NCI-H1417 treated with DMSO at 0.1 percent for 48 hours (cell line): ENCODE data around the gene CLCF1.

Experiments used
- DNase-seq: peaks from one replicate; lab custom pipeline; 2025; lab: John Stamatoyannopoulos, UW

CLCF1 gene

DNA sequence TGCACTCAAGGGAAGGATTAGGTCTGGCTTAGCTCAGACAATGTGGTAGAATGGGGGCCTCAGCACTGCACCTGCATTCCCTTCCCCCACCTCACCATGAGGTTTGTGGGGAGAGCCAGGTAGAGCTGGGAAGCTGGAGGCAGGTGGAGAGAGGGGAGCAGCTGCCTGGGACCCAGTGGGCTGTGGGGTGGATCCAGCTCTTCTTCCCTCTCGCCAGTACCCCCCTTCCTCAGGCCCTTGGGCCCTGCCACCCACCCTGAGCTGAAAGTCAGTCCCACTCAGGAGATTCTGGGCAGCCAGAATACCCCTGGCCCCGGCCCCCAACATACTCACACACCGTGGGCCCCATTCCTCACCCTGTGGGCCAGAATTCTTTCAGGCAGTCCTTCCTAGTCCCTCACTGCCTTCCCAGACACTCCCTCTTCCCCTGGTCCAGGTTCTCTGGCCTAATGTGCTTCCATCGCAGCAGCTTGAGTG is 17.0 kb downstream of the CLCF1 start:
- no peak for DNase-seq

DNA sequence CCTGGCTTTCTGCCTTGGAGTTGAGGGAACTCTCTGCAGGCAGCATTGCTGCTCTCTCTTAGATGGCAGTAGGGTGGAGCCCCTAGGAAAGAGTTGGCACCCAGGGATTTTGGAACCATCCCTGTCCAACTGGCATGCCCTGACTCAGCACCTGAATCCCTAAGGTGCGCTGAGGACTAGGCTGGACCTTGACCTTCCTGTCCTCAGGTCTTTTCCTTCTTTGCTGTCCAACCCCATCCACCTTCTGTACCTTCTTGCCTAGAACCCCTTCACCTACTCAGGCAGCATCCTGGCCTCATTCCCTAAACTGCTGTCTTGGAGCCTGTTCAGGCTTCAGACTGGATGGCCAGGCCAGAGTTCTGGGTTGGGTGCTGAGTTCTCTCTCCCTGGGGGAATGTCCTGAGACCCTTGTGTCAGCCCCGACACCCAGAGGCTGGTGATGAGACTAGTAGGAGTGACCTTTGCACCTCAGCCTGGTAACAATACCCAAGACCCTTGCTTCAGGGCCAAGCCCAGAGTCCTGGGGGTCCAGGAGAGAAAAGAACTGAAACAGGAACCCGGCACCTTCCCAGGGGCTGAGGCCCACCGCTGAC is 17.5 kb downstream of the CLCF1 start:
- DNase-seq, result no peak

DNA sequence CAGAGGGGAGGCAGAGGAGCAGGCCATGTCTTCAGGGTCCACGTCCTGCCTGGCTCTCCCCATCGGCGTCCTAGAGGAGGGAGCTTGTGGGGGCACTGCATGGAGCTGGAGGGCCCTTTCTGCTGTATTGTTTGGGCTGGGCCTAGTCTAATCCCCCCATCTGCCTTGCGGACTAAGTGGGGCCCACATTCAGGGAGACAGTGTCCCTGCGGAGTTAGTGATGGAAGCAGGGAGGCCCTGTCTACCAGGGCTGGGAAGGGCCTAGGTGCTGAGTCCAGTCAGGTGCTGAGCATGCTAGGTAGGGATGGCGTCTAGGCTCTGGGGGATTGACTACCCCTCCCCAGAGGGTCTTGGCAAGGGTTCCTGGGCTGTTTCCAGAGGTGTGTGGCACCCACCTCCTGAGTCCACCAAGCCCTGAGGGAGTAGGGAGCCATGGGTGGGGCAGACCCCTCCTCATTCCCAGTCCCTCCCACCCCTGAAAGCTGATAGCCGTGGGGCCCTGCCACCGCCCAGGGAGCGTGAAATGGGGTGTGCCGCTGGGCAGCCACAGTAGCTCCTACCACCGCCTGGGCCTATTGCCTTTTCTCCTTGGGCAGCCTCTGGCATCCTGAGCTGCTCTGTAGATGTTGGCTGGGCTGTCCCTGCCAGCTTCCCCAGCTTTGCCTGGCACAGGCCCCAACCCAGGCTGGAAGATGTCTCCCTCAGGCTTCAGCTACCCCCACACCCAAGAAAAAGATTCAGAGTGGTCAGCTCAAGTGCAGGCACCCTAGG is 18.2 kb downstream of the CLCF1 start:
- no peak for DNase-seq

DNA sequence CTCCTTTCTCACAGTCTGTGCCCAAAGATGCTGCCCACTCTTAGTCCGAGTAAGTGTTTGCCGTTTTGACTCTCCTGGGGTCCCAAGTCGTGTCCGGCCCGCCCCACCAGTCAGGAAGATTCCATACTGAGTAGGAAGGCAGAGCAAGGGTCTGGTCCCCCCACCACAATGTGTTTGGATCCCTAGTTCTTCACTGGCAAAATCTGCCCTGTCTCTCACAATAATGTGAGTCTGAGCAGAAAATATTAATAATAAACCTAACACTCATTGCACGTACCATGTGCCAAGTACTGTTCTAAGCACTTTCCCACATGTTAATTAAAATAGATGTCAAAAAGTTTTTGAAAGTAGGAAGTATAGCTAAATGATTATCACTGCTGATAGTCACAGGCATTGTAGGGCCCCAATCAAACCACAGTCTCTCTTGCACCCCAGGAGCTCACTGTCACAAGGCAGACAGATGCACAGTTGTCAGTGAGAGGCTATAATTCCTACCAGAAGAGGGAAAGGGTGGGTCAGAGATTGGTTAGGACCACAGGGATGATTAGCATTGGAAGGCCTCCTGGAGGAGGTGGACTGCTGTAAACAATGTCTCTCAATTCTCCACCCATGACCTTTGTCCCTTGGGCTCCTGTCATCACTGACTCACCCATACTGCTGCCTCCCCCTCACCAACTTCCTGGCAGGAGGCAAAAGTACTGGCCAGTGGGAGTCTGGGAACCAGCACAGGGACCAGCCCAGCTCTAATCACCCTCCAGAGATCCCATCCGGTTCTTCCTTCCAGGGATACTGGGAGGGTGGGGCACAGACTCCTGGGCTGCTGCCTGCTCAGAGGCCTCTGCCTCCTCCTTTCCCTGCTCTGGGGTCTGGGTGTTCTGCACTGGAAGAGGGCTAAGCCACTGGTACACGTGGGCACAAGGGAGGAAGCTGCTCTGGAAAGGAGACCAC is 19.0 kb downstream of the CLCF1 start:
- no peak for DNase-seq

DNA sequence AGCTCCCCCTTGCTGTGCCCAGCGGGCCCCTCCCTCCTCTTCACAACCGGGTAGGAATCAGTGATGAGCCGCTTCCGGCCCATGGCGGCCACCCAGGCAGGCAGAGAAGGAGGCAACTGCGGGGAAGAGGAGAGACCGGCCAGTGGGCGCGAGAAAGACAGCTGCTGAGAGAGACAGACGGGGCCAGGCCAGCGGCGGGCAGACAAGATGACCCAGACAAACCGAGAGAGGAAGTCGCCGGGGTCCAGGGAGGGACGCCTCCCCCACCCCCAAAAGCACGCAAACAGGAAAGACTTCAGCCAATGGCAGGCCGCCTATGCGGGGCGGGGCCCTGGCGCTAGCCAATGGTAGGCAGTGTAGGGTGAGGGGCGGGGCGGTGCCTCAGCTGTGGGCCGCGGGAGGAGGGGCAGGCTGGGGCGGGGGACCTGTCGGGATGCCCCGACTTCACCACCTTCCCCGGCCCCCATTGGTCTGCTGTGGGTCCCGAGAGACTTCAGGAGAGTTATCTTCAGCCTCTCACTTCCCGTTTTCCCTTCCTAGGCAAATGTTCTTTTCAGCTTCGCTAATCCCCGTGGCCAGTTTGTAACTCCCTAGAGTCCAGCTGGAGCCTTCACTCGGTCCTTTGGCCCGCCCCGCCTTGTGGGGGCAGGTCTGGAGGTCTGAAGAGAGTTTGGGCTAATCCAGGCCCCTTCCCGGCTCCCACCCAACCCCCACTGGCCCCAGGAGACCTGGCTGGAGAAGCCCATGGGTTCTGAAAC is 19.9 kb downstream of the CLCF1 start, which contains the start of gene POLD4:
POLD4 (minus strand) TSS at position 230 of the 758 bp plus-strand sequence; CDS start at position 83, 147 bp downstream.
- peak; percentile 77 for DNase-seq

DNA sequence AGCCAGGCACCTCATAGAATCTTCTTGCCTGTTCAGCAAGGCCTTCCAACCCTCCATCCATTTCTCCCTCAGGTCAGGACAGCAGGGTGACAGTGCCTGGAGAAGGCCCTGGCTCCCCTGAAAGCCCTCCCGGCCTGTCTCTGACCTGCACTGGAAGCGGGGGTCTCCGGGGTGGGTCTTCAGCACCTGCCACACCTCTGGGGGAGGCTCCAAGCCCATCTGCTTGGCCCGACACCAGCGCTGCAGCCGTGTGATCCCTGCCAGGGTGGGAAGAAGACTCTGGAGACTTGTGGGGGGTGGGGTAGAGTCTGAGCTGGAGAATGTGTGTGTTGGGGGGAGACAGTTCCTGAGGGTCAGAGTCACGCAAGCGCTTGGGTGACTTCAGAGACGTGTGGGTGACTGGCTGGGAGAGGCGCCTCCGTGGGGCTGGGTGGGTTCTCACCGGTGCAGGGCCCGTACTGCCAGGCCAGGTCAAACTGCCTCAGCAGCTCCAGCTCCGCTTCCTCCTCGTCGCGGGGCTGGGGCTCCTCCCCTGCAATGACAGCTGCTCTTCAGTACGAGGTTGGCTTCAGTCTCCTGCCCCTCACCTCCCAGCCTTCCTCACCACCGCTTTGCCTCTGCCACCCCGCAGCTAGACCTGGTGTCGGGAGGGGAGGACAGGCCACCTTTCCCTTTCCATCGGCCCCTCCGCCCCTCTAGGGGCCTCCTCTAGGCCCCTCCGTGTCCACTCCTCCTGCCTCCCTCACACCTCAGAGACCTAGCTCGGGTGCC is 20.7 kb downstream of the CLCF1 start:
- no peak for DNase-seq

DNA sequence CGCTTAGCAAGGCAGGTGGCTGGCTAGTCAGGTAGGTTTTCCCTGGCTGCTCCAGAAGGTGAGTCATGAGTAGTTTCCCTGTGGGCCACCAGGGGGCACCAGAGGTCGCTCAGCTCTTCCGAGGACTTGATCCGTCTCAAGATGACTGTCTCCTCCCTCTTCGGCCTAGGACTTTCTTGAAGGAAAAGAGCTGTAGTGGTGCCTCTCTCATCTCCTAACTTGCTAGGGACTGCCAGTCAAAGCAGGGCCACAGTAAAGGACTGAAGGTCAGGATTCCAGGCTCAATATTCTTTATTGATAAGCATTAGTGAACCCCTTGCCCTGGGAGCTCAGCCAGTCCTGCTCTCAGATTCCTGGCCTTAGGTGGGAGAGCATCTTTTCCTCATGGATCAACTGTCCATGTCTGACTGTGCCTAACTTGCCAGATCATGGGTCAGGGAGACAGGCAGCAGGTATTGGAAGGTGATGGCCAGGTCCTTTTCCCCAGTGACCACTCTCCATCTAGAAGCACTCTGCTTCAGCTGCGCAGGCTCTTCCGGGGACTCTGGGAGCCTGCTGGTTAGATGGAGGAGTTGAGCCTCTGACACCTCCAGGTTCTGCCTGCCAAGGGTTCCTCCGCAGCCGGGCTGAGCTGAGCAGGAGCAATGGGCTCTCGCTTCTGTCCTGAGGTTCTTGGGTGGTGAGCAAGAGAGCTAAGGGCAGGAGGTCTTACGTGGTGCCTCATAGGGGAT is 22.0 kb downstream of the CLCF1 start:
- DNase-seq, result no peak

DNA sequence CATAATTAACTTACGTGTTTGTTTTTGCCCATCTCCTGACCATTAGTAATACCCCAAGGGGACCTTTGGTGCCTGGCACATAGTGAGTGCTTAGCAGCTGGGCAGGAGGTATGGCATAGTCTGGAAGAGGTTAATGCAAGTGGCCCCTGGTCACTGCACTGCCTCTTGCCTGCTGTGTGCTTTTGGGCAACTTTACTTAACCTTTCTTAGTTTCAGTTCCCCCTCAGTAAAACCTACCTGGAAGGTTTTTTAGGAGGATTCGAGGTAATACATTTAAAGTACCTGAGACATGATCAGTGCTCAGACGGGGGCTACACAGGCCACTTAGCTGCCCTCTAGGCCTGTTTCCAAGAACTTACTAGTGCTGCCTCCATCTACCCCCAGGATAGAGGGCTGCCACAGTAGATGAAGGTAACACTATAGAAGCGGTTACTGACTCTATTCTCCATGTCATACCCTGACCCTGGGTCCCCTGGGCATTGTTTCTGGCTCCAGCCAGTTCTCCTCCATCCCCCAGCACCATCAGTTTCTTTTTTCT is 23.4 kb downstream of the CLCF1 start:
- DNase-seq, result no peak

DNA sequence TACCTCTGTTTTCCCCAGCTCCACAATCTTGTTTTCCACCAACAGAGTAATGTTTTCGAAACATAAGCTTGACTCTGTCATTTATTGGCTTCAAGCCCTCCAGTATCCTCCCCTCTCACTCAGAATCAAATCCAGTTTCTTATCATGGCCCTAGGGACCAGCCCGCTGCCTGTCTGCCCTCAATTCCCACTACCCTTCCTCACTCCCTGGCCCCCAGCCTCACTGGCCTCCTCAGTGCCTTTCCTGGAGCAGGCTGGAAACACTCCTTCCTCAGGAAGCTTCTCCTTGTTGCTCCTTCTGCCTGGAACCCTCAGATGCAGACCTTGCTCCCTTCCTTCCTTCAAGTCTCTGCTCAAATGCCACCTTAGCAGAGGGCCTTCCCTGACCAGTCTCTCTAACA is 23.9 kb downstream of the CLCF1 start:
- DNase-seq, result no peak

DNA sequence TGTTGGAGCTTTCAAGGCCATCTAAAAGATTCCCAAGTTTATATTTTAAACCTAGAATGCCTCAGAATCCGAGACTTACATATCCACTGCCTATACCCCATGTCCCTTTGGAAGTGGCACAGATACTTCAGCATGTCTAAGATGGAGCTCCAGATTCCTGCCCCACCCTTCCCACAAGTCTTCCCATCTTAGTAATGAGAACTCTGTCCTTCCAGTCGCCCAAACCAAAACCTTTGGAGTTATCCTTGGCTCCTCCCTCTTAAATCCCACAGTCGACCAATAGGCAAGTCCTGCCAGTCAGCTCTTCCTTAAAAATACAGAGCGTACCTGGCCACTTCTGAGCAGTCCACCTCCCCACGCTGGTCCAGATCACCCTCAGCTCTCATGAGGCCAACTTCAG is 24.4 kb downstream of the CLCF1 start:
- DNase-seq, result no peak

DNA sequence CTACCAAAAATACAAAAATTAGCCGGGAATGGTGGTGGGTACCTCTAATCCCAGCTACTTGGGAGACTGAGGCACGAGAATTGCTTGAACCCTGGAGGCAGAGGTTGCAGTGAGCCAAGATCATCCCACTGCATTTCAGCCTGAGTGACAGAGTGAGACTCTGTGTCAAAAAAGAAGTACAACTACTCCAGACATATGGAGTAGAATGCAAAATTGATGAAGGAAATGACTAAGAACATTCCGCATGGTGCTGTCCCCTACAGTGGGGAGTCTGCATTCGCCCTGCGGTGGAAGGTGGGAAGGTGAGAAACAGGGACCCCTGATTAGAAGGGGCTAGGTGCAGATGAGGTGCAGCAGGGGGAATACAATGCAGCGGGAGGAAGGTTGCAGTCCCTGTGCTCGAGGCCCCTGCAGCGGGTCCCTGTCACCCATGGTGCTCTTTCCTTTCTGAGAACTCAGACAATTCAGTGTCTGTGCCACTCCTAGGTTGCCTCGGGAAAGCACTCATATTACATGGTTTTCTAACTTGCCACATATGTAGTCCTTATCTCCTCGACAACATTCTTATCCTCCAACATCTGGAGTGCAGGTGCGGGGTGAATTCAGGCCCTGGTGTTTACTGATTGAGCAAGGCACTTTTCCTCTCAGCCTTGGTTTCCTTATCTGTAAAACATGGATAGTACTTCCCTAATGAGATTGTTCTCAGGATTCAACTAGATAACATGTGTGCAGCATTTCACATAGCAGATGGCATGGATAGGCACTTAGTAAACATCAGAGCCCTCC is 25.2 kb downstream of the CLCF1 start:
- no peak for DNase-seq

DNA sequence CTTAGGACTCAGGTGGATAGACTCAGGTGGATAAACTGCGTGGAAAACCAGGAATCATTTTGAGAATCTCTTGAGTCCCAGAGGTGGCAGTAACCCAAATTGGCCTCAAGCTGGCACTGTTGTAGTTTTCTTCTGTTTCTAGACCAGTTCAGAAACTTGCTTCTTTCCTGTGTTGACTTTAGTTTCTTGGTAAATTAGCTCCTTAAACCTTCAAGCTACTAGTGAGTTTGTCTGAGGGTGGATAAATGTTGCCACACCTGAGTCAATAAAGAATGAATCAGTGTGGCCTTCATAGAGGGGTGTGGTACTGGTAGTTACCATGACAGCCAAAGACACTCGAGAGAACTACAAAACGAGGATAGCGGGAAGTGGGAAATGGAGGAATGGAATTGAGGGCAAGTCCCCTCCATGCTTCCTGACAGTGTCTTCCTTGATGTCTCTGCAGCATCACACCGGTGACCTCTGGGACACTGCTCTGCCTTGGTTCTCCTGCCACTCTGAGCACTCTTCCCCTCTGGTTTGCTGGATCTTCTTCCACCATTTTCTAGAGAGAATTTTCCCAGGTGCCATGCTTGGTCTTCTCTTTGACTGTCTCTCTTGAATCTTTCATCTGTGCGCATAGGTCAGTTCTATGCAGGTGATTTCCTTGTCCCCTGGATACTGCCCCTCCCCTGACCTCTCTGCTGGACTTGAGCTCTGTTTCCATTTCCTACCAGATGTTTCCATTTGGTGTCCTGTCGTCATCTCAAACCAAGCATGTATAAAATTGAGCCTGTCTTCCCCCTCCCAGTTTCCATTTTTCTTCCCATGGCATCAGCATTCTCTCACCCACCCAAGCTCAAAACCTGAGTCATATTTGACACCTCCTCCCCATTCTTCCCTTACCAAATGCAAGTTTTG is 27.2 kb downstream of the CLCF1 start:
- no peak for DNase-seq

DNA sequence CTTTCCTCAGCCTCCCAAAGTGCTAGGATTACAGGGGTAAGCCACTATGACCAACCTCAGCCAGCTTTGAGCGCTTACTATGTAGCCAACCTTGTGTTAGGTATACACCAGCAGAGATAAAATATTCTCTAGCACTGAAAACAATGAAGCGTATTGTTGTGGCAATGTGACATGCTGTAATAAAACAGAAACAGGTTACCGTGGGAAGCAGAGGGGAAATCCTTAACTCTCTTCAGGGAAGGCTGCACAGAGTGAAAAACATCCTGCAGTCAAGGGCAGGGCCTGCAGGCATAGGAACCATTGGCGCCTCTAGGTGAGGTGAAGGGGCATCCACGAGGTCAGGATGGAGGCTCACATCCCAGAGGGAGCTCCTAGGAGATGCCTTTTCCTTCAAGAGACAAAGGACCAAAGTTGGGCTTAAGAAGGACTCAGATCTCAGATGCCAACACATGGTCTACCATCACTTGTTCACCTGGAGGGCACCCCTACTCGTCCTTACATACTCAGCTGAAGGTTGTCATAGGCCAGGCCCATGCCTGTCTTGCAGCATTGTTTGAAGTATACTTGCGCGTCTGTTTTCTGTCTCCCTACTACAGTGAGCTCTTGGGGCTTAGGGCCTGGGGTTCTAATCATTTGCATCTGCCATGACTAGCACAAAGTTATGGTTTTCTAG is 28.0 kb downstream of the CLCF1 start:
- DNase-seq, result no peak

DNA sequence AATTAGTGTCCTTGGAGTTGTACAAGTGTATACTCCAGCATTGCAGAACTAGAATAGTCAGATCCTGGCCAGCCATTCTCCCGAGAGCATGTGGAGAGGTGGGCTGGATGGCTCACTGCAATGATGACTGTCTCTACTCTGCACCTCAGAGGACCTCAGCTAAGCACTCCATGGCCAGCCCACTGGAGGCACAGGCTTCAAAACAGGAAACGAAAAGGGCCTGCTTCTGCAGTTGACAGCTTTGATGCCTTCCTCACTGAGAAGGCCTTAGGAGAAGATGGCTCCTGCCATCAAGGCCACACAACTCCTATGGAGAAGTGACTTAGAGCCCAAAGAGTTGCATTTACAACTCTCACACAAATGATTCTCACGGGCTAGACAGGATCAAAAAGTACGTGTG is 29.1 kb downstream of the CLCF1 start:
- DNase-seq, result no peak

DNA sequence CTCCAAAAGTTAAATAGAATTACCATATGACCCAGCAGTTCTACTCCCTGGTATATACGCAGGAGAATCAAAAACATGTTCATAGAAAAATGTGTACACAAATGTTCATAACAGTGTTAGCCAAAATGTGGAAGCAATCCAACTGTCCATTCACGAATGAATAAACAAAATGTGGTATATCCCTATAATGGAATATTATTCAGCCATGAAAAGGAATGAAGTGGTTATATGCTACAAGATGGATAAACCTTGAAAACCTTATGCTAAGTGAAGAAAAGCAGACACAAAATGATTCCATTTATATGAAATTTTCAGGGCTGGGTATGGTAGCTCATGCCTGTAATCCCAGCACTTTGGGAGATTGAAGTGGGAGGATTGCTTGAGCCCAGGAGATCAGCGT is 36.1 kb downstream of the CLCF1 start:
- DNase-seq, result no peak

DNA sequence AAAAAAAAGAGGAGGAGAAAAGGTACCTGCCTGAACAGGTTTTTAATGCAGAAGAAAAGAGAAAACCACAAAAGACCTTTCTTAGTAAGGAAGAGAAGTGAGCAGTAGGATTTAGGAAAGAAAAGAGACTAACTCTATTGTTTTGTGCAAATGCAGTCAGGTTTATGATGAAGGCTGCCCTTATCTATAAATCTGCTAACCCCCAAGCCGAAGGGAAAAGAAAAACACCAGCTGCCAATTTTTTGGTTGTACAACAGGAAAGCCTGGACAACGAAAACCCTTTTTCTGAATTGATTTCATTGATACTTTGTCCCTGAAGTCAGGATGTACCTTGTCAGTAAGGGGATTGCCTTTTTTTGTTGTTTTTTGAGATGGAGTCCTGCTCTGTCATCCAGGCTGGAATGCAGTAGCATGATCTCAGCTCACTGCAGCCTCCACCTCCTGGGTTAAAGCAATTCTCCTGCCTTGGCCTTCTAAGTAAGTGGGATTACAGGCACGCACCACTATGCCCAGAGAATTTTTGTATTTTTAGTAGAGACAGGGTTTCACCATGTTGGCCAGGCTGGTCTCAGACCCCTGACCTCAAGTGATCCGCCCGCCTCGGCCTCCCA is 41.2 kb downstream of the CLCF1 start:
- no peak for DNase-seq

DNA sequence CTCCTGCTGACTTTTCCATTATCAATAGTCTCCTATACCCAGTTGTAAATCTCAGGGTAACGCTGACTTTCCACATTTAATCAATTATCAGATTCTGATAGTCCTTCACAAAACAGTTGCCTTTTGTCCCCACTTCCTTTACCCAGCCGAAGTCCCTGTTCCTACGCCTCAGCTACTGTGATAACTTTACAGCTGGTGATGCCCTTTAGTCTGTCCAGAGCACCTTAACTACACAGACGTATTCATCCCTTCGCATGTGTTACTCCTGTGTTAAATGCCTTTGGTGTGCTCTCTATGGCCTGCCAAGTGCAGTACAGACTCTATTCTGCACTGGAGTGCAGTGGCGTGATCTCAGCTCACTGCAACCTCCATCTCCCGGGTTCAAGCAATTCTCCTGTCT is 49.9 kb downstream of the CLCF1 start:
- DNase-seq, result no peak
